ENCODE measurements around the gene FETUB. TPM values are rescaled to one million over a fixed set of nuclear protein-coding genes. Genes with fewer than 3 reads are reported as not detected.
"Not testable (repeated sequence)": the region's sequence is repeated elsewhere in the genome, so short reads cannot be mapped to it uniquely, and the experiment has no call there.

Gene FETUB
- total and polyA plus RNA-seq, 12 donors, result not detected

DNA sequence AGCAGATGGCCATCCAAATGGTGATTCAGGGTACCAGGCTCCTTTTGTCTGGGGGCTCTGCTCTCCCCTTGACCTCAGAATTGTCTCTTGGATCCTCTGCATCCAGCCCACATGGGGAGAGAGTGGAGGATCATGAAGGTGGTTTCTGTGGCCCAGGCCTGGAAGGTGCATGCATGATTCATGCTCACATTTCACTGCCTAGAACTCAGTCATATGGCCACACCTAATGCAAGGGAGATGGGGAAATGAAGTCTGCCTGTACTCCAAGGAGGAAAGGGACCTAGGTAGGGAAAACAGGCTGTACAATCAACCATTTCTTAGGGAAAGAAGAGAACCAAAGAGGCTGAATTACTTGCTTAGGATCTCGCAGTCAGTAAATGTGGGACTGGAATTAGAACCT is 40.7 kb downstream of the FETUB start:
- H3K36me3 ChIP-seq (replicated peaks in 1 of 2), result no peaks in the 10 kb centered on the region
- WGBS, 4 donors, result 76 to 93% (median 83%) methylated on average over 1 of the region's 1 CpG
- H3K4me3 ChIP-seq, result no peak overlapping the region
- peaks cover 13% of the 10 kb centered on the region for H3K27me3 ChIP-seq
- TF ChIP-seq POLR2A (IDR thresholded peaks at IDR 0.05), result no peak
- TF ChIP-seq, protein P1, sequence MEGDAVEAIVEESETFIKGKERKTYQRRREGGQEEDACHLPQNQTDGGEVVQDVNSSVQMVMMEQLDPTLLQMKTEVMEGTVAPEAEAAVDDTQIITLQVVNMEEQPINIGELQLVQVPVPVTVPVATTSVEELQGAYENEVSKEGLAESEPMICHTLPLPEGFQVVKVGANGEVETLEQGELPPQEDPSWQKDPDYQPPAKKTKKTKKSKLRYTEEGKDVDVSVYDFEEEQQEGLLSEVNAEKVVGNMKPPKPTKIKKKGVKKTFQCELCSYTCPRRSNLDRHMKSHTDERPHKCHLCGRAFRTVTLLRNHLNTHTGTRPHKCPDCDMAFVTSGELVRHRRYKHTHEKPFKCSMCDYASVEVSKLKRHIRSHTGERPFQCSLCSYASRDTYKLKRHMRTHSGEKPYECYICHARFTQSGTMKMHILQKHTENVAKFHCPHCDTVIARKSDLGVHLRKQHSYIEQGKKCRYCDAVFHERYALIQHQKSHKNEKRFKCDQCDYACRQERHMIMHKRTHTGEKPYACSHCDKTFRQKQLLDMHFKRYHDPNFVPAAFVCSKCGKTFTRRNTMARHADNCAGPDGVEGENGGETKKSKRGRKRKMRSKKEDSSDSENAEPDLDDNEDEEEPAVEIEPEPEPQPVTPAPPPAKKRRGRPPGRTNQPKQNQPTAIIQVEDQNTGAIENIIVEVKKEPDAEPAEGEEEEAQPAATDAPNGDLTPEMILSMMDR (IDR thresholded peaks at IDR 0.05), result no peak
- no peak for DNase-seq
- no peak overlapping the region for H3K27ac ChIP-seq
- no peaks in the 10 kb centered on the region for H3K9me3 ChIP-seq (replicated peaks in 1 of 3)
- no peaks in the 10 kb centered on the region for H3K4me1 ChIP-seq (replicated peaks in 1 of 2)
- intact Hi-C loops (cut with DNase I), result no loop called here

DNA sequence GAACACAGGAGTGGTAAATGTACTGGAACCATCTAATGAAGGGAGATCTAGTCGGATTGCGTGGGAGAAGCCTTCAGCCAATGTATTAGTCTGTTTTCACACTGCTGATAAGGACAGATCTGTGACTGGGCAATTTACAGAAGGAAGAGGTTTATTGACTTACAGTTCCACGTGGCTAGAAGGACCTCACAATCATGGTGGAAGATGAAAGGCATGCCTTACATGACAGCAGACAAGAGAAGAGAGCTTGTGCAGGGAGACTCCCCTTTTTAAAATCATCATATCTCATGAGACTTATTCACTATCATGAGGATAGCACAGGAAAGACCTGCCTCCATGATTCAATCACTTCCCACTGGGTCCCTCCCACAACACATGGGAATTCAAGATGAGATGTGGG is 42.6 kb downstream of the FETUB start:
- no peaks in the 10 kb centered on the region for H3K9me3 ChIP-seq (replicated peaks in 1 of 3)
- no peak for DNase-seq
- H3K4me3 ChIP-seq, result no peak overlapping the region
- H3K27me3 ChIP-seq, result peaks cover 7% of the 10 kb centered on the region
- no peaks in the 10 kb centered on the region for H3K36me3 ChIP-seq (replicated peaks in 1 of 2)
- no peak overlapping the region for H3K27ac ChIP-seq
- TF ChIP-seq, protein P1 (IDR thresholded peaks at IDR 0.05), result no peak
- TF ChIP-seq POLR2A (IDR thresholded peaks at IDR 0.05), result no peak
- no peaks in the 10 kb centered on the region for H3K4me1 ChIP-seq (replicated peaks in 1 of 2)
- intact Hi-C loops (cut with DNase I), result no loop called here
- 50 to 59% (median 54%) methylated on average over 3 of the region's 3 CpGs for WGBS, 4 donors

DNA sequence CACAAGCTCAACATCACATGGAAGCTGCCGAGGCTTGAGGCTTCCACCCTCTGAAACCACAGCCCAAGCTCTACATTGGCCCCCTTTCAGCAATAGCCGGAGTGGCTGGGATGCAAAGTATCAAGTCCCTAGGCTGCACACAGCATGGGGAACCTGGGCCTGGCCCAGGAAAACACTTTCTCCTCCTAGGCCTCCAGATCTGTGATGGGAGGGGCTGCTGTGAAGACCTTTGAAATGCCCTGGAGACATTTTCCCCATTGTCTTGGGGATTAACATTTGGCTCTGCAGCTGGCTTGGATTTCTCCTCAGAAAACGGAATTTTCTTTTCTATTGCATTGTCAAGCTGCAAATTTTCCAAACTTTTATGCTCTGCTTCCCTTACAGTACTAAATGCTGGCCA is 43.8 kb downstream of the FETUB start:
- Histone ChIP-seq H3K9me3 (replicated peaks in 1 of 3) (no peaks in the 10 kb centered on the region), H3K27ac (no peak overlapping the region), H3K4me1 (replicated peaks in 1 of 2) (no peaks in the 10 kb centered on the region), H3K36me3 (replicated peaks in 1 of 2) (no peaks in the 10 kb centered on the region), H3K27me3 (peaks cover 7% of the 10 kb centered on the region), H3K4me3 (no peak overlapping the region)
- WGBS, 4 donors, result 63 to 77% (median 64%) methylated on average over 3 of the region's 3 CpGs
- DNase-seq, result no peak
- intact Hi-C loops (cut with DNase I), result no loop called here
- TF ChIP-seq, protein P1 (IDR thresholded peaks at IDR 0.05), result no peak
- no peak for TF ChIP-seq POLR2A (IDR thresholded peaks at IDR 0.05)

DNA sequence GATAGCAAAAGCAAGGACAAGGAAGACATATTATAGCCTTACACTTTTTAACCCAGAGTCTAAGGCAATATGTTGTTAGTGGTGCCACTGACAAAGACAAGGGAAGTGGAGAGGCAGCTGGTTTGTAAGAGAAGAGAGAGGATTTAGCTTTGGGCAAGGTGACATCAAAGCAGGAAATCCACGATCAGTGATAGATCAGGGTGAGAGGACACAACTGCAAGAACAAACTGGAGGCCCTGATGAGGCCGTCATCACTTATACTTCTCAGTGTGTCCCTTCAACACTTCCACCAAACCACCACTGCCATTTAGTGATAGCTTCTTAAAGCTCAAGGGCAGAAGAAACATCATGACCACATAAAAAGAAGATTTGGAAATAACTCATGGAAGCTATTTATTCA is 46.3 kb downstream of the FETUB start:
- 58 to 71% (median 64%) methylated on average over 2 of the region's 2 CpGs for WGBS, 4 donors
- H3K36me3 ChIP-seq (replicated peaks in 1 of 2); H3K27ac ChIP-seq; intact Hi-C loops (cut with DNase I); H3K9me3 ChIP-seq (replicated peaks in 1 of 3); H3K27me3 ChIP-seq; H3K4me1 ChIP-seq (replicated peaks in 1 of 2); DNase-seq; H3K4me3 ChIP-seq: not testable (repeated sequence)

DNA sequence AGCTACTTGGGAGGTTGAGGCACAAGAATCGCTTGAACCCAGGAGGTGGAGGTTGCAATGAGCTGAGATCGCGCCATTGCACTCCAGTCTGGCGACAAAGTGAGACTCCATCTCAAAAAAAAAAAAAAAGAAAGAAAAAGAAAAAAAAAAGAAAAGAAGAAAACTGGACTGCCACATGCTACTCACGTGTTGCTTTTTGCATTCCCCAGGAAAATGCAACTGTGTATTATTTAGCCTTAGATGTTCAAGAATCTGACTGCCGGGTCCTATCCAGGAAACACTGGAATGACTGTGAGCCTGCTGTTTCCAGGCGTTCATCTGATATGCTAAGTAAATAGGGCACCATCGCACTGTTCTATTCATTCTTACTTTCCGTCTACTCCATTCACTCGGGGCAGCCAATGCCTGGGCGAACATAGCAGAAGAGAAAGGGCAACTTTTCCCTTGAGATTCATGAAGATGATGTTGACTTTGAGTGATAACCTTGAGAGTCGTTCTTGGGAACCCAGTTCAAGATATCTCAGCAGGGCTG is 47.0 kb downstream of the FETUB start:
- DNase-seq, result no peak
- no peaks in the 10 kb centered on the region for H3K4me1 ChIP-seq (replicated peaks in 1 of 2)
- 74 to 79% (median 79%) methylated on average over 12 of the region's 12 CpGs for WGBS, 4 donors
- H3K9me3 ChIP-seq (replicated peaks in 1 of 3), result no peaks in the 10 kb centered on the region
- H3K27me3 ChIP-seq, result peaks cover 5% of the 10 kb centered on the region
- H3K36me3 ChIP-seq (replicated peaks in 1 of 2), result no peaks in the 10 kb centered on the region
- H3K27ac ChIP-seq, result no peak overlapping the region
- no peak overlapping the region for H3K4me3 ChIP-seq
- intact Hi-C loops (cut with DNase I), result no loop called here
- no peak for TF ChIP-seq POLR2A (IDR thresholded peaks at IDR 0.05)
- TF ChIP-seq, protein P1 (IDR thresholded peaks at IDR 0.05), result no peak

DNA sequence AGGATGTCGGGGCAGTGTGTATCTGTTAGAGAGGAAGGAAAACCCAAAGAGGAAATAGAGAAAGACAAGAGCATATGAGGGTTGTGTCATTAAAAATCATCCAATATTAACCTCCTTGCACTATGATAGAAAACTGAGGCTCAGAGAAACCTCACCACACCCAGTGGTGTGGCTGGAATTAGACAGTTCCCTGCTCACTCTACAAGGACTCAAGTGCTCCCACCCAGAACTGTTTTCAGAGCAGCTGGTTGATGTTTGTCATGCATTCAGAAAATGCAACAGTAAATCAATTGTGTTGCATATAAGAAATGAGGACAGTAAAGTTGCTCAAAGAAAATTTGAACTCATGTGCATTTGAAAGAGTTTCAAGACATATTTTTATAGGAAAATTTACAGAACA is 50.1 kb downstream of the FETUB start:
- intact Hi-C loops (cut with DNase I), result not testable (repeated sequence)
- 64 to 74% (median 70%) methylated on average over 1 of the region's 1 CpG for WGBS, 4 donors

More for the DNA sequence above, 50.1 kb downstream of the FETUB start:
- not testable (repeated sequence) for DNase-seq; H3K9me3 ChIP-seq (replicated peaks in 1 of 3); H3K4me3 ChIP-seq; H3K27ac ChIP-seq; H3K4me1 ChIP-seq (replicated peaks in 1 of 2); H3K27me3 ChIP-seq; H3K36me3 ChIP-seq (replicated peaks in 1 of 2)

Measured in adrenal gland (tissue), 12 donors.